SK-N-SH (cell line): Measurements from ENCODE around the gene LRRN4CL. TPM values are rescaled to one million over a fixed set of nuclear protein-coding genes. Genes with fewer than 3 reads are reported as not detected.

Source experiments
- CTCF ChIA-PET: fragments of 300-600, 350-600 bp; formaldehyde crosslinking; extraction: SDS; loops from one replicate; lab custom pipeline; 2021; lab: Yijun Ruan, JAX
- POLR2A ChIA-PET: fragments of 350-600 bp; sonication (Branson Sonifier 250); formaldehyde crosslinking; extraction: SDS; loops from one replicate; lab custom pipeline; 2020; ENCODE audit warnings: antibody characterized with exemption, inconsistent platforms; lab: Yijun Ruan, JAX
- DNase-seq: peaks from one replicate; pipeline ENCODE4 v3.0.0; 2012
- H2AFZ ChIP-seq: fragments of 200-600 bp; sonication (generic); 2 replicates; pipeline ENCODE4 v1.8.1; 2016; ENCODE audit warnings: antibody characterized with exemption, mild to moderate bottlenecking, low read depth
- H3F3A ChIP-seq: fragments of 200-600 bp; sonication (generic); replicated peaks from 2 replicates; pipeline ENCODE3; 2016; ENCODE audit warnings: antibody characterized with exemption, mild to moderate bottlenecking; ENCODE audit not compliant: insufficient read depth
- H3K27ac ChIP-seq, 2 experiments: fragments of 200-500 bp in 1 of 2; fragments of 200-600 bp in 1 of 2; sonication (Bioruptor generic) in 1 of 2; sonication (generic), shearing (Covaris generic) in 1 of 2; 2 replicates each; pipeline versions ENCODE4 v1.5.1 to v1.6.1; 2014 to 2016; ENCODE audit warnings: low read depth in 2 of 2, inconsistent platforms in 1 of 2, low read length in 1 of 2, mild to moderate bottlenecking in 1 of 2, mixed read lengths in 1 of 2
- H3K27me3 ChIP-seq: fragments of 200-600 bp; sonication (generic), shearing (Covaris generic); 2 replicates; pipeline ENCODE4 v1.6.1; 2016; ENCODE audit warnings: mixed run types; ENCODE audit not compliant: insufficient read depth
- H3K36me3 ChIP-seq, 2 experiments: fragments of 200-500 bp in 1 of 2; fragments of 200-600 bp in 1 of 2; sonication (Bioruptor generic) in 1 of 2; sonication (generic) in 1 of 2; replicated peaks in 1 of 2; 2 replicates each; pipeline versions ENCODE3 to v1.5.1; 2014 to 2016; ENCODE audit warnings: low read length in 1 of 2, mild to moderate bottlenecking in 1 of 2; ENCODE audit not compliant: insufficient read depth in 2 of 2, control insufficient read depth in 1 of 2
- H3K4me1 ChIP-seq, 2 experiments: fragments of 200-500 bp in 1 of 2; fragments of 200-600 bp in 1 of 2; sonication (Bioruptor generic) in 1 of 2; sonication (generic), shearing (Covaris generic) in 1 of 2; 2 replicates each; pipeline versions ENCODE4 v1.5.1 to v1.6.1; 2014 to 2016; ENCODE audit warnings: low read depth in 1 of 2, low read length in 1 of 2, mixed run types in 1 of 2; ENCODE audit not compliant: insufficient read depth in 2 of 2, control insufficient read depth in 1 of 2
- H3K4me2 ChIP-seq: fragments of 200-600 bp; sonication (generic), shearing (Covaris generic); 2 replicates; pipeline ENCODE4 v1.6.1; 2017; ENCODE audit warnings: mixed run types
- H3K4me3 ChIP-seq, 2 experiments: fragments of 200-500 bp in 1 of 2; fragments of 200-600 bp in 1 of 2; sonication (Bioruptor generic) in 1 of 2; sonication (generic), shearing (Covaris generic) in 1 of 2; 2 replicates each; pipeline versions ENCODE4 v1.5.1 to v1.8.1; 2014 to 2016; ENCODE audit warnings: low read depth in 2 of 2, inconsistent platforms in 1 of 2, low read length in 1 of 2, mild to moderate bottlenecking in 1 of 2, mixed read lengths in 1 of 2, moderate library complexity in 1 of 2
- H3K79me2 ChIP-seq: fragments of 200-600 bp; sonication (generic); 2 replicates; pipeline ENCODE4 v1.8.1; 2017; ENCODE audit warnings: mild to moderate bottlenecking; ENCODE audit not compliant: insufficient read depth
- H3K9ac ChIP-seq: fragments of 200-600 bp; sonication (generic); 2 replicates; pipeline ENCODE4 v1.6.1; 2017; ENCODE audit warnings: mixed run types
- H3K9me2 ChIP-seq: fragments of 200-600 bp; sonication (generic); 2 replicates; pipeline ENCODE4 v1.6.1; 2017; ENCODE audit warnings: mixed run types
- H3K9me3 ChIP-seq: fragments of 200-600 bp; sonication (generic); 2 replicates; pipeline ENCODE4 v1.6.1; 2017; ENCODE audit warnings: mixed run types, mild to moderate bottlenecking, moderate library complexity
- H4K20me1 ChIP-seq: fragments of 200-600 bp; sonication (generic); 2 replicates; pipeline ENCODE4 v1.6.1; 2017; ENCODE audit warnings: mild to moderate bottlenecking, mixed run types; ENCODE audit not compliant: insufficient read depth
- CHD2 ChIP-seq: fragments of 150-350 bp; IDR thresholded peaks from 2 replicates; pipeline ENCODE4 v1.6.1; 2018; ENCODE audit warnings: low read length; ENCODE audit not compliant: partially characterized antibody
- EZH2phosphoT487 ChIP-seq: fragments of 200-600 bp; sonication (generic); IDR thresholded peaks from 2 replicates; pipeline ENCODE4 v1.6.1; 2017; ENCODE audit warnings: low read depth, mixed run types, mild to moderate bottlenecking, antibody characterized with exemption, moderate library complexity, borderline replicate concordance
- FOXJ3 ChIP-seq: sonication (generic); formaldehyde crosslinking; IDR thresholded peaks from 2 replicates; pipeline ENCODE4 v1.5.1; 2020; ENCODE audit warnings: mild to moderate bottlenecking, missing genetic modification reagents
- IRF3 ChIP-seq: fragments of 150-350 bp; IDR thresholded peaks from 2 replicates; pipeline ENCODE4 v1.6.1; 2016; ENCODE audit warnings: mild to moderate bottlenecking, low read depth, low read length
- NFIC ChIP-seq: IDR thresholded peaks from 2 replicates; pipeline ENCODE4 v1.4.0; 2012; ENCODE audit warnings: borderline replicate concordance
- PBX3 ChIP-seq: IDR thresholded peaks from 2 replicates; pipeline ENCODE4; 2012
- POLR2AphosphoS5 ChIP-seq: IDR thresholded peaks from 2 replicates; pipeline ENCODE4 v1.6.1; 2012; ENCODE audit warnings: low read depth, low read length
- RAD21 ChIP-seq: IDR thresholded peaks from 2 replicates; pipeline ENCODE4 v1.6.1; 2012; ENCODE audit warnings: mild to moderate bottlenecking, low read length
- RCOR1 ChIP-seq: fragments of 150-350 bp; IDR thresholded peaks from 2 replicates; pipeline ENCODE4 v1.6.1; 2017; ENCODE audit warnings: antibody characterized with exemption, low read length
- TCF12 ChIP-seq: IDR thresholded peaks from 2 replicates; pipeline ENCODE4 v1.4.0; 2012
- USF1 ChIP-seq: IDR thresholded peaks from 2 replicates; pipeline ENCODE4 v1.4.0; 2012; ENCODE audit warnings: low read depth, borderline replicate concordance
- WGBS: methylation state at CpG from one replicate; pipeline ENCODE4 v1.1.6; 2017; ENCODE audit warnings: low lambda C conversion rate; 5-methylcytosine and 5-hydroxymethylcytosine counted together
- polyA plus RNA-seq, 3 experiments: library from polyadenylated mRNA; depleted of rRNA; stranded (reverse); fragments of >200 nt; gene quantifications; 2 replicates each; pipeline ENCODE4 v1.2.3, GENCODE V29; 2012
- small RNA-seq, 7 experiments: library from RNA; depleted of rRNA; stranded (forward); fragments of <200 nt; gene quantifications; one replicate each; pipeline ENCODE3, GENCODE V24; 2012

LRRN4CL gene
- polyA plus RNA-seq, 1 of the 3 experiments (the other 2 are of a cell fraction), result 0.08 TPM

GRCh38 chr11:62644220-62644619, 45.1 kb downstream of the LRRN4CL start:
- Histone ChIP-seq H3K79me2 (peaks cover 70% of the 10 kb centered on the region), H3K4me1 (peaks cover 5 to 8% of the 10 kb centered on the region in 2 experiments; a peak in 2 of 4 replicates), H2AFZ (no peak overlapping the region), H3K9ac (no peak overlapping the region), H3F3A (peaks cover 5% of the 10 kb centered on the region), H4K20me1 (0 out of 2 replicates have a peak, but pooled peaks cover 5% of the 10 kb centered on the region), H3K4me2 (no peak overlapping the region), H3K9me2 (no peaks in the 10 kb centered on the region), H3K4me3 (no peak overlapping the region), H3K36me3 (peaks cover 19 to 45% of the 10 kb centered on the region in 2 experiments), H3K9me3 (no peaks in the 10 kb centered on the region), H3K27me3 (no peaks in the 10 kb centered on the region), H3K27ac (no peak overlapping the region)
- no peak for TF ChIP-seq RAD21
- TF ChIP-seq USF1, result no peak
- no peak for TF ChIP-seq TCF12
- no peak for TF ChIP-seq CHD2
- TF ChIP-seq POLR2AphosphoS5, result no peak
- TF ChIP-seq EZH2phosphoT487, result no peak
- TF ChIP-seq IRF3, result no peak
- no peak for TF ChIP-seq RCOR1
- no peak for TF ChIP-seq FOXJ3 (CRISPR knock-in tag)
- TF ChIP-seq PBX3, result no peak
- TF ChIP-seq NFIC, result no peak
- DNase-seq, result no peak
- ChIA-PET POLR2A (interaction anchor here (1.0 to 7.3 kb wide), 2 partner anchors 9 to 20 kb away, joined by 3 to 52 read pairs; partner anchors contain the start of genes C11orf98, CSKMT and INTS5), CTCF (interaction anchor here (1.4 kb wide), 1 partner anchor 15 kb away, joined by 3 read pairs; no protein-coding TSS in a partner anchor)
- 97% methylated on average over 8 of the region's 8 CpGs for WGBS

Small RNAs within 50 kb of the gene (small RNA-seq; reads per million reads assigned to genes)
- gene SNORA57, result 0 reads per million in 7 experiments

Other genes starting within 250 kb of the LRRN4CL start
- gene AHNAK, start 142.7 kb downstream of the LRRN4CL start, polyA plus RNA-seq (2012; rRNA removed), result 57.8 and 62.3 TPM in 2 replicates
- 1,853 and 2,105 TPM in 2 replicates for gene EEF1G, start 115.6 kb downstream of the LRRN4CL start, polyA plus RNA-seq (2012; rRNA removed)
- 27.3 and 30.0 TPM in 2 replicates for gene TUT1, start 98.0 kb downstream of the LRRN4CL start, polyA plus RNA-seq (2012; rRNA removed)
- 18.4 and 20.6 TPM in 2 replicates for gene MTA2, start 87.7 kb downstream of the LRRN4CL start, polyA plus RNA-seq (2012; rRNA removed)
- gene EML3, start 76.8 kb downstream of the LRRN4CL start, polyA plus RNA-seq (2012; rRNA removed), result 43.0 and 47.8 TPM in 2 replicates
- 7.3 and 7.9 TPM in 2 replicates for gene ROM1, start 76.3 kb downstream of the LRRN4CL start, polyA plus RNA-seq (2012; rRNA removed)
- gene B3GAT3, start 67.5 kb downstream of the LRRN4CL start, polyA plus RNA-seq (2012; rRNA removed), result 104 and 116 TPM in 2 replicates
- 275 and 332 TPM in 2 replicates for gene GANAB, start 42.9 kb downstream of the LRRN4CL start, polyA plus RNA-seq (2012; rRNA removed)
- 11.7 and 13.4 TPM in 2 replicates for gene INTS5, start 36.2 kb downstream of the LRRN4CL start, polyA plus RNA-seq (2012; rRNA removed)
- gene C11orf98, start 24.3 kb downstream of the LRRN4CL start, polyA plus RNA-seq (2012; rRNA removed), result 90.1 and 126 TPM in 2 replicates
- gene CSKMT, start 24.2 kb downstream of the LRRN4CL start, polyA plus RNA-seq (2012; rRNA removed), result 9.5 and 11.1 TPM in 2 replicates
- gene UQCC3, start 17.9 kb downstream of the LRRN4CL start, polyA plus RNA-seq (2012; rRNA removed), result 22.7 and 24.8 TPM in 2 replicates
- gene LBHD1, start 17.3 kb downstream of the LRRN4CL start, polyA plus RNA-seq (2012; rRNA removed), result 9.7 and 12.0 TPM in 2 replicates
- 202 and 256 TPM in 2 replicates for gene UBXN1, start 10.5 kb downstream of the LRRN4CL start, polyA plus RNA-seq (2012; rRNA removed)
- 81.5 and 118 TPM in 2 replicates for gene BSCL2, start 17.9 kb upstream of the LRRN4CL start, polyA plus RNA-seq (2012; rRNA removed)
- gene GNG3, start 18.1 kb upstream of the LRRN4CL start, polyA plus RNA-seq (2012; rRNA removed), result 0.11 and 0.16 TPM in 2 replicates
- 31.0 and 33.5 TPM in 2 replicates for gene HNRNPUL2, start 37.9 kb upstream of the LRRN4CL start, polyA plus RNA-seq (2012; rRNA removed)
- 31.3 and 37.5 TPM in 2 replicates for gene TTC9C, start 39.0 kb upstream of the LRRN4CL start, polyA plus RNA-seq (2012; rRNA removed)
- 2.1 and 3.3 TPM in 2 replicates for gene ZBTB3, start 64.6 kb upstream of the LRRN4CL start, polyA plus RNA-seq (2012; rRNA removed)
- gene POLR2G, start 72.0 kb upstream of the LRRN4CL start, polyA plus RNA-seq (2012; rRNA removed), result 268 and 293 TPM in 2 replicates
- 33.6 and 34.4 TPM in 2 replicates for gene TAF6L, start 81.9 kb upstream of the LRRN4CL start, polyA plus RNA-seq (2012; rRNA removed)
- gene TMEM179B, start 97.9 kb upstream of the LRRN4CL start, polyA plus RNA-seq (2012; rRNA removed), result 69.6 and 73.3 TPM in 2 replicates
- gene TMEM223, start 102.5 kb upstream of the LRRN4CL start, polyA plus RNA-seq (2012; rRNA removed), result 30.4 and 40.7 TPM in 2 replicates
- 47.6 and 59.7 TPM in 2 replicates for gene NXF1, start 115.9 kb upstream of the LRRN4CL start, polyA plus RNA-seq (2012; rRNA removed)
- 24.2 and 27.4 TPM in 2 replicates for gene STX5, start 142.5 kb upstream of the LRRN4CL start, polyA plus RNA-seq (2012; rRNA removed)
- not detected in 2 replicates for gene TEX54, start 143.3 kb upstream of the LRRN4CL start, polyA plus RNA-seq (2012; rRNA removed)
- gene WDR74, start 150.1 kb upstream of the LRRN4CL start, polyA plus RNA-seq (2012; rRNA removed), result 132 TPM in 2 replicates
- gene SLC3A2, start 191.4 kb upstream of the LRRN4CL start, polyA plus RNA-seq (2012; rRNA removed), result 212 and 308 TPM in 2 replicates
- gene CHRM1, start 231.8 kb upstream of the LRRN4CL start, polyA plus RNA-seq (2012; rRNA removed), result not detected in 2 replicates